AG10803 (cell line): ENCODE results near the gene C1orf74.
A peak's percentile ranks its signal among the peaks of the same experiment; 100 is the strongest.

Experiments used
- DNase-seq: peaks from one replicate; pipeline ENCODE4 v3.0.0; 2010; ENCODE audit warnings: low read depth
- H3K4me3 ChIP-seq: 2 replicates; pipeline ENCODE4 v1.5.1; 2011; ENCODE audit warnings: mild to moderate bottlenecking, low read length, control low read depth
- TF ChIP-seq, protein P1 (sequence below): conservative IDR thresholded peaks from 2 replicates; pipeline ENCODE4 v1.5.1; 2011; ENCODE audit warnings: mild to moderate bottlenecking, low read length, control low read depth, inconsistent platforms

The C1orf74 gene

DNA sequence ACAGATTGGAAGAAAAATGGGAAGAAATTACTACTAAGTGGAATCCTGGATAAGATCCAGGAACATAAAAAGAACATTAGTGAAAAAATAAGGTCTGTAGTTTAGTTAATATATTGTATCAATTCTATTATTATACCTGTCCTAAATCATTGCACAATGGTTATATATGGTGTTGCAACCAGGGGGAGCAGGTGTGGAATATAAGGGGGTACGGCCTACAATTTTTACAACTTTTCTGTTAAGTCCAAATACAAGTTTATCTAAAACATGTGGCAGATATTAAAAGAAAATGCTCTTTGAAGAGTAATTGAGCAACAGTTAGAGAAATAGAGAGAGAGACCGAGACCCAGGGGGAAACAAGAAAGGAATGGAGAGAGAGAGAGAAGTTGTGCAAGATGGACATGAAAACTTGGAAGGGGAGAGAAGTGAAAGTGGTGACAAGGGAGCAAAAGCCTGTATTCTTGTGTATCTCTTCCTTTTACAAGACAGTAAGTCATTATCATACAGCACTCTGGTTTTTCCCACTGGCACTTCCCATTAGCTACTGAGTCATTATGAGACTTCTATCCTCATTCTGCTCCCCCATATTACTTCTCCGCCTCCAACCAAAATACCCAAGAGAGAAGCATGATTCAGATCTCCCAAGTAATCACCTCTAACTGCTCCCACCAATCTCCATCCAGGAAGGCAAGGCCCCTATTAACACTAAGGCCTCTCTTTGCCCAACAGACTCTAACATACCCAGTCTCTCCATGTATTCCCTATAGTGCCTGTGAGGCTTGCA is 50.8 kb downstream of the C1orf74 start:
- DNase-seq = peak; percentile 49
- H3K4me3 ChIP-seq = no peak overlapping the region
- TF ChIP-seq, protein P1, sequence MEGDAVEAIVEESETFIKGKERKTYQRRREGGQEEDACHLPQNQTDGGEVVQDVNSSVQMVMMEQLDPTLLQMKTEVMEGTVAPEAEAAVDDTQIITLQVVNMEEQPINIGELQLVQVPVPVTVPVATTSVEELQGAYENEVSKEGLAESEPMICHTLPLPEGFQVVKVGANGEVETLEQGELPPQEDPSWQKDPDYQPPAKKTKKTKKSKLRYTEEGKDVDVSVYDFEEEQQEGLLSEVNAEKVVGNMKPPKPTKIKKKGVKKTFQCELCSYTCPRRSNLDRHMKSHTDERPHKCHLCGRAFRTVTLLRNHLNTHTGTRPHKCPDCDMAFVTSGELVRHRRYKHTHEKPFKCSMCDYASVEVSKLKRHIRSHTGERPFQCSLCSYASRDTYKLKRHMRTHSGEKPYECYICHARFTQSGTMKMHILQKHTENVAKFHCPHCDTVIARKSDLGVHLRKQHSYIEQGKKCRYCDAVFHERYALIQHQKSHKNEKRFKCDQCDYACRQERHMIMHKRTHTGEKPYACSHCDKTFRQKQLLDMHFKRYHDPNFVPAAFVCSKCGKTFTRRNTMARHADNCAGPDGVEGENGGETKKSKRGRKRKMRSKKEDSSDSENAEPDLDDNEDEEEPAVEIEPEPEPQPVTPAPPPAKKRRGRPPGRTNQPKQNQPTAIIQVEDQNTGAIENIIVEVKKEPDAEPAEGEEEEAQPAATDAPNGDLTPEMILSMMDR = no peak

DNA sequence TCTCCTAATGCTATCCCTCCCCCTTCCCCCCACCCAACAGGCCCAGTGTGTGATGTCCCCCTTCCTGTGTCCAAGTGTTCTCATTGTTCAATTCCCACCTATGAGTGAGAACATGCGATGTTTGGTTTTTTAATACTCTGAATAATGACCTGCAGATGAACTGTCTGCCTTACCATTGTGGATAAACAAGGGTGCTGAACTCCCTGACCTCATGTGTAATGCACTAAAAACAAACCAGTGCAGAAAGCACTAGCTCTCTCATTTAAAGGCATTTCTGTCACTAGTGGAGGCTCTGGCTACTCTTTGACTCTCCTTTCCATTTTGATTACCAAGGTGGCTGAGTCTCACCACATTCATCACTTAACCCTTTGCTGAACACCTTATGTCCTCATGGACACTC is 51.6 kb downstream of the C1orf74 start:
- no peak overlapping the region for H3K4me3 ChIP-seq
- TF ChIP-seq, protein P1 = no peak
- DNase-seq = no peak

DNA sequence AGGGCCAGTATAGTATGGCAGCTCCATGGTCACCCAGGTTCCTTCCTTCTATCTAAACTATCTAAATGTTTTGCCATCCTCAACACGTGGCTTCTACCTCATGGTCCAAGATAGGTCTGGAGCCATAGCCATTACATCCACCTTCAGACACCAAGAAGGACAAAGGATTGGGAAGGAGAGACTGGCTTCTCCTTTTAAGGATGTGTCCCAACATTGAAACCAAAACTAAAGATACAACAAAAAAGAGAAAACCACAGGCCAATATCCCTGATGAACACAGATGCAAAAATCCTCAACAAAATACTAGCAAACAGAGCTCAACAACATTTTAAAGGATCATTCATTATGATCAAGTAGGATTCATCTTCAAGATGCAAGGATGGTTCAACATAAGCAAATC is 54.9 kb downstream of the C1orf74 start:
- no peak for DNase-seq
- no peak overlapping the region for H3K4me3 ChIP-seq
- TF ChIP-seq, protein P1 = no peak
